Measurements from ENCODE around the gene TDRD12. TPM values are rescaled to one million over a fixed set of nuclear protein-coding genes. Genes with fewer than 3 reads are reported as not detected.

TDRD12 gene
- total RNA-seq, 4 donors from 2014 or later: 2.0 to 5.7 TPM; not detected in 2

GRCh38 chr19:32863301-32863700 lies 143.7 kb downstream of the TDRD12 start:
- H3K36me3 ChIP-seq: no peaks in the 10 kb centered on the region
- no peaks in the 10 kb centered on the region for H3K9me3 ChIP-seq
- no peak for DNase-seq
- no peak overlapping the region for H3K4me3 ChIP-seq
- H3K4me1 ChIP-seq: no peaks in the 10 kb centered on the region
- TF ChIP-seq CTCF (IDR thresholded peaks at IDR 0.05): no peak
- no peak for TF ChIP-seq POLR2A (IDR thresholded peaks at IDR 0.05)
- no peak overlapping the region for H3K27ac ChIP-seq
- intact Hi-C loops (cut with DNase I; ENCODE audit: low total_unique reads): no loop called here
- no peaks in the 10 kb centered on the region for H3K27me3 ChIP-seq

GRCh38 chr19:32863841-32864240 lies 144.3 kb downstream of the TDRD12 start:
- Histone ChIP-seq H3K9me3 (no peaks in the 10 kb centered on the region), H3K27ac (no peak overlapping the region), H3K4me1 (no peaks in the 10 kb centered on the region), H3K36me3 (no peaks in the 10 kb centered on the region), H3K4me3 (no peak overlapping the region), H3K27me3 (no peaks in the 10 kb centered on the region)
- intact Hi-C loops (cut with DNase I; ENCODE audit: low total_unique reads): no loop called here
- TF ChIP-seq POLR2A (IDR thresholded peaks at IDR 0.05) (no peak), CTCF (IDR thresholded peaks at IDR 0.05) (no peak)
- no peak for DNase-seq

- no peaks in the 10 kb centered on the region for H3K36me3 ChIP-seq
Observed at GRCh38 chr19:32864318-32865007, 144.9 kb downstream of the TDRD12 start.

GRCh38 chr19:32865326-32865725 lies 145.8 kb downstream of the TDRD12 start:
- H3K27ac ChIP-seq: no peak overlapping the region
- H3K27me3 ChIP-seq: no peaks in the 10 kb centered on the region
- no peak overlapping the region for H3K4me3 ChIP-seq
- H3K4me1 ChIP-seq: no peaks in the 10 kb centered on the region
- no peaks in the 10 kb centered on the region for H3K36me3 ChIP-seq
- H3K9me3 ChIP-seq: no peaks in the 10 kb centered on the region
- intact Hi-C loops (cut with DNase I; ENCODE audit: low total_unique reads): no loop called here
- TF ChIP-seq CTCF (IDR thresholded peaks at IDR 0.05): no peak
- TF ChIP-seq POLR2A (IDR thresholded peaks at IDR 0.05): no peak
- no peak for DNase-seq

More at GRCh38 chr19:32864318-32865007, 144.9 kb downstream of the TDRD12 start:
- TF ChIP-seq POLR2A (IDR thresholded peaks at IDR 0.05): no peak
- no peak for TF ChIP-seq CTCF (IDR thresholded peaks at IDR 0.05)
- no peak for DNase-seq
- H3K4me3 ChIP-seq: no peak overlapping the region
- no peak overlapping the region for H3K27ac ChIP-seq
- intact Hi-C loops (cut with DNase I; ENCODE audit: low total_unique reads): no loop called here
- no peaks in the 10 kb centered on the region for H3K27me3 ChIP-seq
- no peaks in the 10 kb centered on the region for H3K9me3 ChIP-seq
- H3K4me1 ChIP-seq: no peaks in the 10 kb centered on the region

GRCh38 chr19:32866061-32866460 lies 146.5 kb downstream of the TDRD12 start:
- intact Hi-C loops (cut with DNase I; ENCODE audit: low total_unique reads): no loop called here
- Histone ChIP-seq H3K9me3 (no peaks in the 10 kb centered on the region), H3K27ac (no peak overlapping the region), H3K36me3 (no peaks in the 10 kb centered on the region), H3K27me3 (no peaks in the 10 kb centered on the region), H3K4me1 (no peaks in the 10 kb centered on the region), H3K4me3 (no peak overlapping the region)
- TF ChIP-seq POLR2A (IDR thresholded peaks at IDR 0.05) (no peak), CTCF (IDR thresholded peaks at IDR 0.05) (no peak)
- no peak for DNase-seq
